Measurements from ENCODE around the gene URI1.

Gene URI1

GRCh38 chr19:30044273-30045248, 102.5 kb downstream of the URI1 start:
- H3K4me3 ChIP-seq (replicated peaks; ENCODE audit: insufficient read depth, low read length), result no peak overlapping the region
- no peaks in the 10 kb centered on the region for H3K27me3 ChIP-seq (ENCODE audit: insufficient read depth, poor library complexity, severe bottlenecking)
- no peak overlapping the region for H3K27ac ChIP-seq (replicated peaks)
- DNase-seq (ENCODE audit: low read depth in 1 of 2, low spot score in 1 of 2), result no peak
- no peak for TF ChIP-seq GABPA (IDR thresholded peaks at IDR 0.05; ENCODE audit: low read depth)
- TF ChIP-seq POLR2AphosphoS5 (IDR thresholded peaks at IDR 0.05; ENCODE audit: low read depth), result no peak
- TF ChIP-seq, protein P1, sequence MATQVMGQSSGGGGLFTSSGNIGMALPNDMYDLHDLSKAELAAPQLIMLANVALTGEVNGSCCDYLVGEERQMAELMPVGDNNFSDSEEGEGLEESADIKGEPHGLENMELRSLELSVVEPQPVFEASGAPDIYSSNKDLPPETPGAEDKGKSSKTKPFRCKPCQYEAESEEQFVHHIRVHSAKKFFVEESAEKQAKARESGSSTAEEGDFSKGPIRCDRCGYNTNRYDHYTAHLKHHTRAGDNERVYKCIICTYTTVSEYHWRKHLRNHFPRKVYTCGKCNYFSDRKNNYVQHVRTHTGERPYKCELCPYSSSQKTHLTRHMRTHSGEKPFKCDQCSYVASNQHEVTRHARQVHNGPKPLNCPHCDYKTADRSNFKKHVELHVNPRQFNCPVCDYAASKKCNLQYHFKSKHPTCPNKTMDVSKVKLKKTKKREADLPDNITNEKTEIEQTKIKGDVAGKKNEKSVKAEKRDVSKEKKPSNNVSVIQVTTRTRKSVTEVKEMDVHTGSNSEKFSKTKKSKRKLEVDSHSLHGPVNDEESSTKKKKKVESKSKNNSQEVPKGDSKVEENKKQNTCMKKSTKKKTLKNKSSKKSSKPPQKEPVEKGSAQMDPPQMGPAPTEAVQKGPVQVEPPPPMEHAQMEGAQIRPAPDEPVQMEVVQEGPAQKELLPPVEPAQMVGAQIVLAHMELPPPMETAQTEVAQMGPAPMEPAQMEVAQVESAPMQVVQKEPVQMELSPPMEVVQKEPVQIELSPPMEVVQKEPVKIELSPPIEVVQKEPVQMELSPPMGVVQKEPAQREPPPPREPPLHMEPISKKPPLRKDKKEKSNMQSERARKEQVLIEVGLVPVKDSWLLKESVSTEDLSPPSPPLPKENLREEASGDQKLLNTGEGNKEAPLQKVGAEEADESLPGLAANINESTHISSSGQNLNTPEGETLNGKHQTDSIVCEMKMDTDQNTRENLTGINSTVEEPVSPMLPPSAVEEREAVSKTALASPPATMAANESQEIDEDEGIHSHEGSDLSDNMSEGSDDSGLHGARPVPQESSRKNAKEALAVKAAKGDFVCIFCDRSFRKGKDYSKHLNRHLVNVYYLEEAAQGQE (IDR thresholded peaks at IDR 0.05; ENCODE audit: insufficient replicate concordance, low read depth), result no peak
- no peak for TF ChIP-seq CTCF (IDR thresholded peaks at IDR 0.05; ENCODE audit: insufficient read depth, low read length)
- TF ChIP-seq SPI1 (IDR thresholded peaks at IDR 0.05; ENCODE audit: borderline replicate concordance, low read depth), result no peak

DNA sequence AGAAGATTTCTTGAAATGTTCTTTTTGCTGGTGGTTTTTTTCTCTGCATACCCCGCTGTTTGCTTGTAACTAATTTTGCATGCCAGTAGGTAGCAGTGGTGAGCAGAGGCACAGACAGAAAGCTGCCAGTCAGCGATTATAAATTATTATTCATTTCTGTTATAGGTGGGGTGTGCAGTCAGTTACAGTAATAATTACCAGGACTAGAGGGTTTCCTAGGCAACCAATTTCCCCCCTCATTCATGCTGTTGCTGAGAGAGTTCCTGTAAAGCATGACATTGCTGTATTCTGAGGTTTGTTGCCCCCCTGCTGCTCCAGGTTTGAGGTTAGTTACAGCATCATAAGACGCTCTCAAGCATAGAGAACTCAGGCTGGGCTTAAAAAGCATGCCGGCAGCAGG, 104.5 kb downstream of the URI1 start:
- no peak for TF ChIP-seq GABPA (IDR thresholded peaks at IDR 0.05; ENCODE audit: low read depth)
- TF ChIP-seq POLR2AphosphoS5 (IDR thresholded peaks at IDR 0.05; ENCODE audit: low read depth), result no peak
- no peak for TF ChIP-seq CTCF (IDR thresholded peaks at IDR 0.05; ENCODE audit: insufficient read depth, low read length)
- no peak for TF ChIP-seq SPI1 (IDR thresholded peaks at IDR 0.05; ENCODE audit: borderline replicate concordance, low read depth)
- TF ChIP-seq, protein P1 (IDR thresholded peaks at IDR 0.05; ENCODE audit: insufficient replicate concordance, low read depth), result no peak
- no peak for DNase-seq (ENCODE audit: low read depth in 1 of 2, low spot score in 1 of 2)
- Histone ChIP-seq H3K27ac (replicated peaks) (no peak overlapping the region), H3K27me3 (ENCODE audit: insufficient read depth, poor library complexity, severe bottlenecking) (no peaks in the 10 kb centered on the region), H3K4me3 (replicated peaks; ENCODE audit: insufficient read depth, low read length) (no peak overlapping the region)

GRCh38 chr19:30047432-30047831, 105.4 kb downstream of the URI1 start:
- Histone ChIP-seq H3K4me3 (replicated peaks; ENCODE audit: insufficient read depth, low read length) (no peak overlapping the region), H3K27me3 (ENCODE audit: insufficient read depth, poor library complexity, severe bottlenecking) (no peaks in the 10 kb centered on the region), H3K27ac (replicated peaks) (no peak overlapping the region)
- TF ChIP-seq SPI1 (IDR thresholded peaks at IDR 0.05; ENCODE audit: borderline replicate concordance, low read depth) (no peak), CTCF (IDR thresholded peaks at IDR 0.05; ENCODE audit: insufficient read depth, low read length) (no peak), GABPA (IDR thresholded peaks at IDR 0.05; ENCODE audit: low read depth) (no peak), POLR2AphosphoS5 (IDR thresholded peaks at IDR 0.05; ENCODE audit: low read depth) (no peak; the same call in 1 of the 2 replicates)
- TF ChIP-seq, protein P1 (IDR thresholded peaks at IDR 0.05; ENCODE audit: insufficient replicate concordance, low read depth), result no peak
- DNase-seq (ENCODE audit: low read depth in 1 of 2, low spot score in 1 of 2), result no peak
